Adipose tissue (tissue), 3 donors: ENCODE data around the gene HDAC5. TPM values are rescaled to one million over a fixed set of nuclear protein-coding genes. Genes with fewer than 3 reads are reported as not detected.
"Not testable (repeated sequence)": the region's sequence is repeated elsewhere in the genome, so short reads cannot be mapped to it uniquely, and the experiment has no call there.

Experiments
- H3K27ac ChIP-seq: one replicate; pipeline ENCODE4 v1.5.1; 2013; ENCODE audit warnings: low read depth, low read length
- WGBS, 3 donors: extraction: QIAGEN DNeasy Blood & Tissue Kit; methylation state at CpG; one replicate each; pipeline ENCODE4 v1.1.7; 2013; 5-methylcytosine and 5-hydroxymethylcytosine counted together
- polyA plus RNA-seq, 3 donors: library from polyadenylated mRNA; stranded (reverse); fragments of 200-250 nt; gene quantifications; one replicate each; pipeline ENCODE4 v1.2.3, GENCODE V29; 2013
- donor health status: healthy with polysubstance abuse.
- donor health status: Bipolar disorder and iron deficiency.
- donor health status: healthy.

The HDAC5 gene
- polyA plus RNA-seq, 3 donors = 19.3 to 37.6 (median 34.1) TPM

GRCh38 chr17:44062871-44063270 is 60.6 kb downstream of the HDAC5 start:
- 93 to 94% (median 94%) methylated on average over 15 of the region's 15 CpGs for WGBS, 3 donors
- H3K27ac ChIP-seq = no peak overlapping the region

- 74 to 84% (median 83%) methylated on average over 1 of the region's 1 CpG for WGBS, 3 donors
These were observed 62.0 kb downstream of the HDAC5 start for GRCh38 chr17:44061446-44061845.

GRCh38 chr17:44059101-44059892 is 64.1 kb downstream of the HDAC5 start:
- WGBS, 3 donors = 47 to 88% (median 85%) methylated on average over 14 of the region's 14 CpGs
- no peak overlapping the region for H3K27ac ChIP-seq

More at GRCh38 chr17:44061446-44061845, 62.0 kb downstream of the HDAC5 start:
- no peak overlapping the region for H3K27ac ChIP-seq

GRCh38 chr17:44053125-44053872 is 70.1 kb downstream of the HDAC5 start:
- H3K27ac ChIP-seq = no peak overlapping the region
- WGBS, 3 donors = 25 to 67% (median 59%) methylated on average over 3 of the region's 3 CpGs

- no peak overlapping the region for H3K27ac ChIP-seq
- 91 to 95% (median 93%) methylated on average over 9 of the region's 9 CpGs for WGBS, 3 donors
These were observed 74.0 kb downstream of the HDAC5 start for GRCh38 chr17:44049294-44050060.

- H3K27ac ChIP-seq = not testable (repeated sequence)
- 88 to 99% (median 98%) methylated on average over 7 of the region's 7 CpGs for WGBS, 3 donors
These were observed 76.5 kb downstream of the HDAC5 start for GRCh38 chr17:44046893-44047292.

- 92 to 96% (median 95%) methylated on average over 4 of the region's 4 CpGs for WGBS, 3 donors
These were observed 78.0 kb downstream of the HDAC5 start for GRCh38 chr17:44045486-44045885.

GRCh38 chr17:44044071-44044470 is 79.4 kb downstream of the HDAC5 start:
- 33 to 82% (median 33%) methylated on average over 1 of the region's 1 CpG for WGBS, 3 donors
- no peak overlapping the region for H3K27ac ChIP-seq

More at GRCh38 chr17:44045486-44045885, 78.0 kb downstream of the HDAC5 start:
- no peak overlapping the region for H3K27ac ChIP-seq

GRCh38 chr17:44043272-44043696 is 80.2 kb downstream of the HDAC5 start:
- WGBS, 3 donors = 21 to 67% (median 29%) methylated on average over 4 of the region's 4 CpGs

GRCh38 chr17:44039829-44040635 is 83.4 kb downstream of the HDAC5 start:
- H3K27ac ChIP-seq = no peak overlapping the region
- WGBS, 3 donors = 65 to 78% (median 72%) methylated on average over 5 to 6 of the region's 6 CpGs

More at GRCh38 chr17:44043272-44043696, 80.2 kb downstream of the HDAC5 start:
- H3K27ac ChIP-seq = no peak overlapping the region

GRCh38 chr17:44038604-44039011 is 84.8 kb downstream of the HDAC5 start:
- H3K27ac ChIP-seq = no peak overlapping the region
- WGBS, 3 donors = 78 to 86% (median 82%) methylated on average over 3 of the region's 3 CpGs

- 75 to 90% (median 85%) methylated on average over 2 of the region's 2 CpGs for WGBS, 3 donors
- H3K27ac ChIP-seq = no peak overlapping the region
These were observed 86.0 kb downstream of the HDAC5 start for GRCh38 chr17:44037471-44037870.

- no CpG with 5 or more reads among the region's 3 CpGs for WGBS, 3 donors
- not testable (repeated sequence) for H3K27ac ChIP-seq
These were observed 88.8 kb downstream of the HDAC5 start for GRCh38 chr17:44034688-44035087.

- 55 to 64% (median 62%) methylated on average over 3 of the region's 3 CpGs for WGBS, 3 donors
- no peak overlapping the region for H3K27ac ChIP-seq
These were observed 89.5 kb downstream of the HDAC5 start for GRCh38 chr17:44033861-44034408.

- H3K27ac ChIP-seq = no peak overlapping the region
- WGBS, 3 donors = 86 to 91% (median 90%) methylated on average over 3 of the region's 3 CpGs
These were observed 93.0 kb downstream of the HDAC5 start for GRCh38 chr17:44030482-44030881.

GRCh38 chr17:44029736-44030135 is 93.7 kb downstream of the HDAC5 start:
- WGBS, 3 donors = 75 to 85% (median 84%) methylated on average over 5 of the region's 5 CpGs
- no peak overlapping the region for H3K27ac ChIP-seq
